Mucosa of descending colon (tissue), 3 donors: ENCODE measurements around the gene KRTAP10-10. TPM values are rescaled to one million over a fixed set of nuclear protein-coding genes. Genes with fewer than 3 reads are reported as not detected.
"Not testable (repeated sequence)": the region's sequence is repeated elsewhere in the genome, so short reads cannot be mapped to it uniquely, and the experiment has no call there.

Source experiments
- ATAC-seq: fragments of 200-7000 bp; cut with Tn5 transposase; one replicate; pipeline ENCODE4 v1.9.1; 2020; ENCODE audit warnings: mild to moderate bottlenecking, moderate library complexity
- DNase-seq, 3 donors: peaks; one replicate each; pipeline ENCODE4 v3.0.0-alpha.2; 2020
- H3K36me3 ChIP-seq: fragments of 200-600 bp; one replicate; pipeline ENCODE4 v1.8.0; 2021; ENCODE audit warnings: low read depth, mild to moderate bottlenecking
- H3K4me1 ChIP-seq: fragments of 200-600 bp; one replicate; pipeline ENCODE4 v1.8.0; 2021; ENCODE audit warnings: low read depth, mild to moderate bottlenecking
- H3K4me3 ChIP-seq: fragments of 200-600 bp; one replicate; pipeline ENCODE4 v1.8.0; 2021; ENCODE audit warnings: mild to moderate bottlenecking
- H3K9me3 ChIP-seq: fragments of 200-600 bp; one replicate; pipeline ENCODE4 v1.8.0; 2021; ENCODE audit warnings: mild to moderate bottlenecking
- intact Hi-C, 2 donors: fragments of 100-400 bp; cut with DNase I in 1 of 2; cut with micrococcal nuclease in 1 of 2; formaldehyde crosslinking; loops; one replicate each; pipeline versions ENCODE4 v1.11.0 to v1.11.1; 2022; cut with DNase I, micrococcal nuclease
- long read RNA-seq, 2 donors: library from polyadenylated mRNA; unstranded; transcript quantifications; one replicate each; pipeline ENCODE4 v2.0.0, GENCODE V29; 2019 to 2021
- total RNA-seq, 3 donors: library from RNA; stranded (reverse); fragmentation: NEBNext Ultra II Directional in 2 of 3; extraction: Animal tissue kit (Norgen Biotek cat#: 25700) in 2 of 3; gene quantifications; one replicate each; pipeline versions ENCODE4 v1.2.1 to v1.2.4, GENCODE V29; 2021 to 2023
- TF ChIP-seq, protein P1 (sequence below): fragments of 200-600 bp; IDR thresholded peaks from one replicate; pipeline ENCODE4 v1.8.0; 2022; ENCODE audit warnings: antibody characterized with exemption, mild to moderate bottlenecking
- donor health status: DM: no; HTN: no; CAD: no; lungs with moderate emphysema.
- donor health status: DM: no; HTN: no; CAD: no.
- donor health status: DM: no; HTN: yes; CAD: no.

Gene KRTAP10-10, protein sequence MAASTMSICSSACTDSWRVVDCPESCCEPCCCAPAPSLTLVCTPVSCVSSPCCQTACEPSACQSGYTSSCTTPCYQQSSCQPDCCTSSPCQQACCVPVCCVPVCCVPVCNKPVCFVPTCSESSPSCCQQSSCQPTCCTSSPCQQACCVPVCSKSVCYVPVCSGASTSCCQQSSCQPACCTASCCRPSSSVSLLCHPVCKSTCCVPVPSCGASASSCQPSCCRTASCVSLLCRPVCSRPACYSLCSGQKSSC
- total RNA-seq: not detected
- long read RNA-seq, donor 1: 0 reads
- long read RNA-seq, donor 2: 0 reads

DNA sequence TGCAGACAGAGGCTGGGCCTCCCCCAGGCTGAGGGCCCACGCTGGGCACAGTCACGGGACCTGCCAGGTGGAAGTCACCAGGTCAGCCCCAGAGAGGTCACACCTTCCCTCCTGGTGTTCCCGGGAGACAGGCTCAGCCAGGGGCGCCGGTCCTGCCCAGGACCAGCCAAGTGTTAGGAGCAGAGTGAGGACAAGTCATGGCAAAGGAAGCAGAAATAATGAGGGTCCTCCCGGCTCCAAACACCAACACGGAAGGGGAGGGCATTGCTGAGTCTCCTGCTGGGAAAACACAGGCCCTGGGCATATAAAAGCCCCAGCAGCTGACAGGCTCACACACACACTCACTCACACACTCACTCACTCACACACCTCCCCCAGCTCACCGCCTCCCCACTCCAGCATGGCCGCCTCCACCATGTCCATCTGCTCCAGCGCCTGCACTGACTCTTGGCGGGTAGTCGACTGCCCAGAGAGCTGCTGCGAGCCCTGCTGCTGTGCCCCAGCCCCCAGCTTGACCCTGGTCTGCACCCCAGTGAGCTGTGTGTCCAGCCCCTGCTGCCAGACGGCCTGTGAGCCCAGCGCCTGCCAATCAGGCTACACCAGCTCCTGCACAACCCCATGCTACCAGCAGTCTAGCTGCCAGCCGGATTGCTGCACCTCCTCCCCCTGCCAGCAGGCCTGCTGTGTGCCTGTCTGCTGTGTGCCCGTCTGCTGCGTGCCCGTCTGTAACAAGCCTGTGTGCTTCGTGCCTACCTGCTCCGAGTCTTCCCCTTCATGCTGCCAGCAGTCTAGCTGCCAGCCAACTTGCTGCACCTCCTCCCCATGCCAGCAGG lies at the start of gene KRTAP10-10:
Gene KRTAP10-10, plus strand, starts transcription at position 339 of the 833 bp plus-strand sequence. Its CDS starts 62 bp downstream, at position 401.
- no peak for ATAC-seq
- no peak for DNase-seq
- H3K9me3 ChIP-seq: peaks cover 4% of the 10 kb centered on the region
- no peaks in the 10 kb centered on the region for H3K36me3 ChIP-seq
- TF ChIP-seq, protein P1, sequence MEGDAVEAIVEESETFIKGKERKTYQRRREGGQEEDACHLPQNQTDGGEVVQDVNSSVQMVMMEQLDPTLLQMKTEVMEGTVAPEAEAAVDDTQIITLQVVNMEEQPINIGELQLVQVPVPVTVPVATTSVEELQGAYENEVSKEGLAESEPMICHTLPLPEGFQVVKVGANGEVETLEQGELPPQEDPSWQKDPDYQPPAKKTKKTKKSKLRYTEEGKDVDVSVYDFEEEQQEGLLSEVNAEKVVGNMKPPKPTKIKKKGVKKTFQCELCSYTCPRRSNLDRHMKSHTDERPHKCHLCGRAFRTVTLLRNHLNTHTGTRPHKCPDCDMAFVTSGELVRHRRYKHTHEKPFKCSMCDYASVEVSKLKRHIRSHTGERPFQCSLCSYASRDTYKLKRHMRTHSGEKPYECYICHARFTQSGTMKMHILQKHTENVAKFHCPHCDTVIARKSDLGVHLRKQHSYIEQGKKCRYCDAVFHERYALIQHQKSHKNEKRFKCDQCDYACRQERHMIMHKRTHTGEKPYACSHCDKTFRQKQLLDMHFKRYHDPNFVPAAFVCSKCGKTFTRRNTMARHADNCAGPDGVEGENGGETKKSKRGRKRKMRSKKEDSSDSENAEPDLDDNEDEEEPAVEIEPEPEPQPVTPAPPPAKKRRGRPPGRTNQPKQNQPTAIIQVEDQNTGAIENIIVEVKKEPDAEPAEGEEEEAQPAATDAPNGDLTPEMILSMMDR: no peak
- no peak within 1 kb of the TSS for H3K4me3 ChIP-seq
- H3K4me1 ChIP-seq: no peaks in the 10 kb centered on the region
- intact Hi-C loops: no loop called here

DNA sequence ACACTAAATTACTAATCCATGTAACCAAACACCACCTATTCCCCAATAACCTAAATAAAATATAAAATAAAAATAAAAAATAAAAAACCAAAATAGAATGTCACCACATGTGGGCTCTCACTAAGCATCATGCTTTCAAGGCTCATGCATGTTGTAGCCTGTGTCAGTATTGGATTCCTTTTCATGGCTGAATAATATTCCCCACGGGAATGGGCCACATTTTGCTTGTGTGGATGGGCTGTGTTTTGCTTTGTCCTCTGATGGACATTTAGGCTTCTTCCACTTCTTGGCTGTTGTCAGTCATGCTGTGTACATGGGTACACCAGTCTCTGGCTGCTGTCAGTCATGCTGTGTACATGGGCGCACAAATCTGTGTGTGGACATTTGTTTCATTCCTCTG lies 48.1 kb upstream of the KRTAP10-10 start:
- TF ChIP-seq, protein P1: no peak
- H3K4me3 ChIP-seq: no peak overlapping the region
- H3K4me1 ChIP-seq: no peaks in the 10 kb centered on the region
- ATAC-seq: no peak
- no peak for DNase-seq
- H3K36me3 ChIP-seq: no peaks in the 10 kb centered on the region
- H3K9me3 ChIP-seq: no peaks in the 10 kb centered on the region
- intact Hi-C loops: no loop called here

DNA sequence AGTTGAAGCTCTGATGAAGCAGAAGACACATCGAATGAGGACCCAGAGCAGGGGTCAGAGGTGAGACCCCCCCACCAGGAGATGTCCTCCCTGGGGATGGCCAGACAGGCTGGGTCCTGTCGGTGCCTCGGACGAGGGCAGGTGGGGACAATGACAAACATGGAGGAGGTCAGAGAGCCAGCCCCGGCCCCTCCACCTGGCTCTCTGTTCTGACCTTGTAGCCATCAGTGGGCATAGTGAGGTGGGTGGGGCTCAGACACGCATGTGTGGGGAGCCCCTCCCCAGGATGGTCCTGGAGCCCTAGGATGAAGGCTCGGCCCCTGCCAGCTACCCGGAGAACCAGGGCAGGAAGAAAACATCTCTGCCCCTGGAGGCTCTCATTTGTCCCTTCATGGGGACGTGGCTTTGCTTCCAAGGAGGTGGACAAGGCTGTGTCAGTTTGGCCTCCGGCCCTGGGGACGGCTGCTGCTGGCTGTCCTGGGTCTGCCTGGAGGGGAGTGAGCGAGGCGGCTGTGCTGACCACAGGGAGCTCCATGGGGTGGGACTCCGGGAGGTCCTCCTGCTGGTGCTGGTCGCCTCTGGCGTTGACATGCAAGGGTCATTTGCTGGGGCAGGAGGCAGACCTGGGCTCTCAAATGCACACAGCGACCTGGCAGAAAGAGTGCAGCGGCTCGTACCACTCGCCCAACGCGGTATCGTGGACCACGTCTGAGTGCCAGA lies 47.4 kb upstream of the KRTAP10-10 start:
- Histone ChIP-seq H3K4me1 (no peaks in the 10 kb centered on the region), H3K36me3 (no peaks in the 10 kb centered on the region), H3K9me3 (no peaks in the 10 kb centered on the region), H3K4me3 (no peak overlapping the region)
- no peak for DNase-seq
- TF ChIP-seq, protein P1: no peak
- intact Hi-C loops: no loop called here
- no peak for ATAC-seq

DNA sequence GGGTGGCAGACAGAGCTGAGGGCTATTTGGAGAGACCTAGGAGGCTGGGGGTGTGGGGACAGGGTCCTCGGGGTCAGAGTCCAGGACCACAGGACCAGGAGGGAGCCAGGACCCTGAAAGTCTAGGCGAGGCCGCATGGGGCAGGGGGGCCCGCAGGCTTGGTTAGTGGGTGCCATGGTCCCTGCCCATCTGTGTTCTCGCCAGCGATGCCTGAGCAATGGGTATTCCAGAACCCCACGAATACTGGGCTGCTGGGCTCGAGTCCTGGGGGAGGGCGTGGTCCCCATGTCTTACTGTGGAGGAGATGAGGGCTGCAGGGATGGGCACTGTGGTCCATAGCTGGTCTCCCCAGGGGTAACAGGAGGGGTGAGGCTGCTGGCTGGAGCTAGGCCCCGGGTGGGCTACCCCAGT lies 46.8 kb upstream of the KRTAP10-10 start:
- no peak for DNase-seq
- Histone ChIP-seq H3K36me3 (no peaks in the 10 kb centered on the region), H3K9me3 (no peaks in the 10 kb centered on the region), H3K4me3 (no peak overlapping the region), H3K4me1 (no peaks in the 10 kb centered on the region)
- no peak for ATAC-seq
- TF ChIP-seq, protein P1: no peak
- intact Hi-C loops: no loop called here

DNA sequence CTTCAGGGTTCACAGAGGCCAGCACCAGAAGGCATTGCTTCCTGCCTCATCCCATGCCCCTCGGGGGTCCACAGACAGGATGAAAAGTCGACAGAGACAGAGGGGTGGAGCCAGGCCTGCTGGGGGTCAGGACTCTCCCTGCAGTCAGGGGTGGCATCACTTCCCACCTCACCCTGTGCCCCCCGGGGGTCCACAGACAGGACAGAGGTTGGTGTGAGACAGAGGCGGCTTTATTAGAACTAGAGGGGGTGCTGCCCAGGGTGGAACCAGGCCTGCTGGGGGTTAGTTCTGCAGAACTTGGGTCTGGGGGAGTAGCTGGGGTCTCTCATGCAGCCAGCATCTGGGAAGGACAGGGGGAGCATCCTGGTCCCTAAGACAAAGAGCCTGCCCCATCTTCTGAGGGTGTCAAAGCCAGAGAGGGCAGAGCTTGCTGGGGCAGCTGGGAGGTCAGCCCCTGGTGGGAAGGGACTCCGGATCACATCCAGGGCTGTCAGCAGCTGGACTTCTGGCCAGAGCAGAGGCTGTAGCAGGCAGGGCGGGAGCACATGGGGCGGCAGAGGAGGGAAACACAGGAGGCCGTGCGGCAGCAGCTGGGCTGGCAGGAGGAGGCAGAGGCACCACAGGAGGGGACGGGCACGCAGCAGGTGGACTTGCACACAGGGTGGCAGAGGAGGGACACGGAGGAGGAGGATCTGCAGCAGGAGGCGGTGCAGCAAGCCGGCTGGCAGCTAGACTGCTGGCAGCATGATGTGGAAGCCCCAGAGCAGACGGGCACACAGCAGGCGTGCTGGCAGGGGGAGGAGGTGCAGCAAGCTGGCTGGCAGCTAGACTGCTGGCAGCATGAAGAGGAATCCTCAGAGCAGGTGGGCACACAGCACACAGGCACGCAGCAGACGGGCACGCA lies 46.0 kb upstream of the KRTAP10-10 start:
- H3K9me3 ChIP-seq, H3K4me1 ChIP-seq, H3K4me3 ChIP-seq, intact Hi-C loops, DNase-seq, ATAC-seq, H3K36me3 ChIP-seq: not testable (repeated sequence)

DNA sequence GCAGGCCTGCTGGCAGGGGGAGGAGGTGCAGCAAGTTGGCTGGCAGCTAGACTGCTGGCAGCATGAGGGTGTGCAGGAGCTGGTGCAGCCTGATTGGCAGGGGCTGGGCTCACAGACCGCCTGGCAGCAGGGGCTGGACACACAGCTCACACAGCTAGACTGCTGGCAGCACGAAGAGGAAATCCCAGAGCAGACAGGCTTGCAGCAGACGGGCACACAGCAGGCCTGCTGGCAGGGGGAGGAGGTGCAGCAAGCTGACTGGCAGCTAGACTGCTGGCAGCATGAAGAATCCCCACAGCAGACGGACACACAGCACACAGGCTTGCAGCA lies 45.4 kb upstream of the KRTAP10-10 start:
- H3K9me3 ChIP-seq, ATAC-seq, H3K4me3 ChIP-seq, H3K4me1 ChIP-seq, DNase-seq, H3K36me3 ChIP-seq, intact Hi-C loops: not testable (repeated sequence)
